H1 (cell line): ENCODE measurements around the gene KCNMA1. TPM values are rescaled to one million over a fixed set of nuclear protein-coding genes. Genes with fewer than 3 reads are reported as not detected.

Experiments
- ATF2 ChIP-seq: IDR thresholded peaks from 2 replicates; pipeline ENCODE4 v1.6.1; 2012; ENCODE audit warnings: low read length, inconsistent platforms
- CEBPB ChIP-seq: IDR thresholded peaks from 2 replicates; pipeline ENCODE4 v1.6.1; 2012; ENCODE audit warnings: low read depth, low read length
- JUN ChIP-seq: IDR thresholded peaks from 2 replicates; pipeline ENCODE4 v1.6.1; 2011; ENCODE audit warnings: low read depth, mild to moderate bottlenecking, improper control_type of control experiment, low read length
- KDM4A ChIP-seq: IDR thresholded peaks from one replicate; pipeline ENCODE4 v1.7.1; 2012; ENCODE audit warnings: low read depth, mild to moderate bottlenecking, moderate library complexity, low read length, inconsistent platforms; ENCODE audit not compliant: severe bottlenecking
- MAFK ChIP-seq: IDR thresholded peaks from 2 replicates; pipeline ENCODE4 v1.6.1; 2012; ENCODE audit warnings: low read depth, mild to moderate bottlenecking, improper control_type of control experiment, low read length
- USF2 ChIP-seq: IDR thresholded peaks from 2 replicates; pipeline ENCODE4 v1.6.1; 2011; ENCODE audit warnings: low read length, improper control_type of control experiment
- polyA plus RNA-seq, 7 experiments: library from polyadenylated mRNA; depleted of rRNA in 3 of 7; stranded (reverse) in 5 of 7; unstranded in 2 of 7; fragments of >200 nt in 5 of 7; fragments of 200-250 nt in 2 of 7; gene quantifications; 1 replicate in 5 of 7; 2 replicates in 1 of 7; 4 replicates in 1 of 7; pipeline versions ENCODE4 v1.2.1 to v1.2.3, GENCODE V29; 2011 to 2013; ENCODE audit warnings: missing spikeins in 2 of 7, mixed read lengths in 2 of 7
- total RNA-seq: library from RNA; stranded (reverse); fragmentation: NEBNext Ultra II Directional; extraction: Animal tissue kit (Norgen Biotek cat#: 25700); gene quantifications from 2 replicates; pipeline ENCODE4 v1.2.1, GENCODE V29; 2021

Gene KCNMA1
- total and polyA plus RNA-seq, 2 of the 8 experiments (the other 6 are each of a cell fraction or from before 2014, with no cell fraction given) = 10.2 to 11.1 TPM

- TF ChIP-seq CEBPB = no peak
- no peak for TF ChIP-seq JUN
- no peak for TF ChIP-seq ATF2
- no peak for TF ChIP-seq USF2
- no peak for TF ChIP-seq MAFK
- no peak for TF ChIP-seq KDM4A
Observed at GRCh38 chr10:77673101-77673500, 35.5 kb upstream of the KCNMA1 start (continued).
